ENCODE measurements around the gene UNC13C. TPM values are rescaled to one million over a fixed set of nuclear protein-coding genes. Genes with fewer than 3 reads are reported as not detected.

Gene UNC13C
- total and polyA plus RNA-seq, 7 donors: 0.51 to 14.4 (median 1.9) TPM; not detected in 1

DNA sequence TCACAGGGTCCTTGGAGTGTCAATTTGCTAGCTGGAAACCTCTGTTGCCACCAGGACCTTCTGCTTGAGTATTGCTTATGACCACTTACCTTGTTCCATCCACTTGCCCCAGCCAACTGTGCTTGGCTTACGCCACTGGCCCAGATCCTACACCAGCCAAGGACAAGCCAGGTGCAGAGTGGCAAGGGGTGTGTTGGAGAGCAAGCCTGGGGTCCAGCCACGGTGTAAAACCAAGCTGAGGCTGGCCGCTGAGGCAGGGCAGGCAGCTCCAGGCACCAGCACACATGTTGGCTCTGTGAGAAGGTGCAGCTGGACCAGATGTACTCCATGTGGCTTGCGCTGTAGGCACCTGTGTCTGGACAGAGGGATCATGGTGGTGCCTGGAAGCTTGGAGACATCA is 248.2 kb downstream of the UNC13C start:
- no peak overlapping the region for H3K27ac ChIP-seq
- no peaks in the 10 kb centered on the region for H3K27me3 ChIP-seq (ENCODE audit: insufficient read depth in 3 of 3, low read length in 2 of 3)
- TF ChIP-seq, protein P1, sequence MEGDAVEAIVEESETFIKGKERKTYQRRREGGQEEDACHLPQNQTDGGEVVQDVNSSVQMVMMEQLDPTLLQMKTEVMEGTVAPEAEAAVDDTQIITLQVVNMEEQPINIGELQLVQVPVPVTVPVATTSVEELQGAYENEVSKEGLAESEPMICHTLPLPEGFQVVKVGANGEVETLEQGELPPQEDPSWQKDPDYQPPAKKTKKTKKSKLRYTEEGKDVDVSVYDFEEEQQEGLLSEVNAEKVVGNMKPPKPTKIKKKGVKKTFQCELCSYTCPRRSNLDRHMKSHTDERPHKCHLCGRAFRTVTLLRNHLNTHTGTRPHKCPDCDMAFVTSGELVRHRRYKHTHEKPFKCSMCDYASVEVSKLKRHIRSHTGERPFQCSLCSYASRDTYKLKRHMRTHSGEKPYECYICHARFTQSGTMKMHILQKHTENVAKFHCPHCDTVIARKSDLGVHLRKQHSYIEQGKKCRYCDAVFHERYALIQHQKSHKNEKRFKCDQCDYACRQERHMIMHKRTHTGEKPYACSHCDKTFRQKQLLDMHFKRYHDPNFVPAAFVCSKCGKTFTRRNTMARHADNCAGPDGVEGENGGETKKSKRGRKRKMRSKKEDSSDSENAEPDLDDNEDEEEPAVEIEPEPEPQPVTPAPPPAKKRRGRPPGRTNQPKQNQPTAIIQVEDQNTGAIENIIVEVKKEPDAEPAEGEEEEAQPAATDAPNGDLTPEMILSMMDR (IDR thresholded peaks at IDR 0.05): no peak
- H3K9me3 ChIP-seq: no peaks in the 10 kb centered on the region
- DNase-seq: no peak
- intact Hi-C loops (cut with DNase I): no loop called here
- no peaks in the 10 kb centered on the region for H3K36me3 ChIP-seq (ENCODE audit: insufficient read depth in 1 of 2, low read depth in 1 of 2)
- no peaks in the 10 kb centered on the region for H3K4me1 ChIP-seq
- no peak overlapping the region for H3K4me3 ChIP-seq
- ATAC-seq: no peak
- 72 to 81% (median 74%) methylated on average over 4 of the region's 4 CpGs for WGBS, 3 donors

DNA sequence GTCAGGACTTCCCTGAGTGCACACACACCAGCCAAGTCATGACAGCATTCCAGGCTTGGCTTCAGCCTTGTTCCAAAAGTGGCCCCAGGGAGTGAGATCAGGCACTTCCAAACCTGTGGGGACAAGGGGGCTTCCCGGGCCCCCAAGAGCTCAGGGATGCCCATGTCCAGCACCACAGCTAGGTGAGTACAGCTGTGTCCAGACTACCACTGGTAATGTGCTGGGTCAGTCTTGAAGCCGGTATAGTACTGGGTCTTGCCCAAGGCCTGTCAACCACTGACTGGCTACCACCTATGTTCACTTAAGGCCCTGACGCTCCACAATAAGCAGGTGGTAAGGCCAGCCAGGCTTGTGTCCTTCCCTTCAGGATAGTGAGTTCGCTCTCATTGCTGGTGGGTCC is 249.3 kb downstream of the UNC13C start:
- intact Hi-C loops (cut with DNase I): no loop called here
- H3K27ac ChIP-seq: no peak overlapping the region
- no peaks in the 10 kb centered on the region for H3K27me3 ChIP-seq (ENCODE audit: insufficient read depth in 3 of 3, low read length in 2 of 3)
- no peaks in the 10 kb centered on the region for H3K36me3 ChIP-seq (ENCODE audit: insufficient read depth in 1 of 2, low read depth in 1 of 2)
- H3K4me3 ChIP-seq: no peak overlapping the region
- DNase-seq: no peak
- TF ChIP-seq, protein P1 (IDR thresholded peaks at IDR 0.05): no peak
- WGBS, 3 donors: 84 to 90% (median 88%) methylated on average over 3 to 4 of the region's 4 CpGs
- no peak for ATAC-seq
- H3K4me1 ChIP-seq: no peaks in the 10 kb centered on the region
- no peaks in the 10 kb centered on the region for H3K9me3 ChIP-seq

- no peaks in the 10 kb centered on the region for H3K9me3 ChIP-seq
- ATAC-seq (no peak), DNase-seq (no peak)
- no peaks in the 10 kb centered on the region for H3K4me1 ChIP-seq
- no peaks in the 10 kb centered on the region for H3K27me3 ChIP-seq (ENCODE audit: insufficient read depth in 3 of 3, low read length in 2 of 3)
- WGBS, 3 donors: 80 to 83% (median 81%) methylated on average over 3 of the region's 3 CpGs
- no peak overlapping the region for H3K27ac ChIP-seq
- TF ChIP-seq, protein P1 (IDR thresholded peaks at IDR 0.05): no peak
- H3K4me3 ChIP-seq: no peak overlapping the region
- H3K36me3 ChIP-seq (ENCODE audit: insufficient read depth in 1 of 2, low read depth in 1 of 2): no peaks in the 10 kb centered on the region
- intact Hi-C loops (cut with DNase I): no loop called here
Observed at GRCh38 chr15:54250326-54250725, 272.1 kb downstream of the UNC13C start.

DNA sequence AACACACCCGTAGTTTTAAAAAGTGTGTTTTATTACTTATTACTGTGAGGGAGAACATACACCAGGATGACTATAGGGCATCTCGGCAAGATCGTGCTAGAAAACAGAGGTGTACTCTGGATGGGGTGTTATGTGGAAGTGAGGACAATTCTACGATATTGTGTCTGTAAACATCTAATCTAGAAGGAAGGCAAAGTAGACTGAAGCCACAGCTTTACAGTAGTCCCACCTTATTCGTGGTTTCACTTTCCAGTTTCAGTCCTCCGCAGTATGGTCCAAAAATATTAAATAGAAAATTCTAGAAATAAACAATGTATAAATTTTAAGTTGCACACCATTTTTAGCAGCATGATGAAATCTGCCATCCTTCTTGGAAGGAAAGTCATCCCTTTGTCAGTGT is 277.9 kb downstream of the UNC13C start:
- no peak for DNase-seq
- TF ChIP-seq, protein P1 (IDR thresholded peaks at IDR 0.05): no peak
- Histone ChIP-seq H3K4me3 (no peak overlapping the region), H3K9me3 (no peaks in the 10 kb centered on the region), H3K27ac (no peak overlapping the region), H3K27me3 (ENCODE audit: insufficient read depth in 3 of 3, low read length in 2 of 3) (no peaks in the 10 kb centered on the region), H3K36me3 (ENCODE audit: insufficient read depth in 1 of 2, low read depth in 1 of 2) (no peaks in the 10 kb centered on the region), H3K4me1 (no peaks in the 10 kb centered on the region)
- ATAC-seq: no peak
- WGBS, 3 donors: 71 to 92% (median 91%) methylated on average over 6 of the region's 6 CpGs
- intact Hi-C loops (cut with DNase I): no loop called here

DNA sequence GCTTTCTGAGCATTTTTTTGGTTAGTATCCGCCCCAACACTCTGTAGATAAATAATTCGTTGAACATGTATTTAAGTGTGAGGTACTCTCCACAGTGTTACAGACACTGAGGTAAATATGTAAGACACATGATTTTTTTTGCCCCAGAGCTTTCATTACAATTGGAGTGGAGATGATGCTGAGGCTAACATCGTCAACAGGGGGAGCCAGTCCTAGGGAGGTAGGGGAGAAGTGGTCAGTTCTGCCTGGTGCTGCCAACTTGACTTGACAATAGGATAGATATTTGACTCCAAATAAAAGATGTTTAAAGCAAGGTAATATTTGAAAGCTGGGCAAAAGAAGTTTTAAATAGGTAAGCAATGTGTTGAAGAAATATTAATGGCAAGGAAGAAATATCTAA is 295.7 kb downstream of the UNC13C start:
- Histone ChIP-seq H3K4me3 (no peak overlapping the region), H3K27ac (no peak overlapping the region), H3K9me3 (no peaks in the 10 kb centered on the region), H3K36me3 (ENCODE audit: insufficient read depth in 1 of 2, low read depth in 1 of 2) (no peaks in the 10 kb centered on the region), H3K4me1 (no peaks in the 10 kb centered on the region), H3K27me3 (ENCODE audit: insufficient read depth in 3 of 3, low read length in 2 of 3) (no peaks in the 10 kb centered on the region)
- intact Hi-C loops (cut with DNase I): no loop called here
- DNase-seq (no peak), ATAC-seq (no peak)
- 35 to 40% (median 40%) methylated on average over 3 of the region's 3 CpGs for WGBS, 3 donors
- TF ChIP-seq, protein P1 (IDR thresholded peaks at IDR 0.05): no peak
